Dermis blood vessel endothelial cell (primary cell): ENCODE data around the gene MANEAL. TPM values are rescaled to one million over a fixed set of nuclear protein-coding genes. Genes with fewer than 3 reads are reported as not detected.
"Not testable (repeated sequence)": the region's sequence is repeated elsewhere in the genome, so short reads cannot be mapped to it uniquely, and the experiment has no call there.

Experiments
- DNase-seq: peaks from one replicate; pipeline ENCODE4 v3.0.0; 2010
- total RNA-seq: library from RNA; depleted of rRNA; stranded (reverse); fragments of >200 nt; gene quantifications from 2 replicates; pipeline ENCODE4 v1.2.3, GENCODE V29; 2014

The MANEAL gene
- total RNA-seq: 1.0 TPM in 2 replicates

GRCh38 chr1:37793773-37794371, at the start of gene MANEAL:
Gene MANEAL (plus strand): TSS chr1:37793847. CDS start chr1:37794183, 336 bp downstream.
- peak; percentile 63 for DNase-seq

- no peak for DNase-seq
Measured at GRCh38 chr1:37746806-37747205, 46.8 kb upstream of the MANEAL start.

GRCh38 chr1:37748565-37748964, 45.1 kb upstream of the MANEAL start:
- DNase-seq: no peak

GRCh38 chr1:37752213-37752582, 41.4 kb upstream of the MANEAL start:
- no peak for DNase-seq

GRCh38 chr1:37752583-37753471, 40.8 kb upstream of the MANEAL start:
- peak; percentile 36 for DNase-seq

GRCh38 chr1:37753473-37754321, 40.0 kb upstream of the MANEAL start:
- no peak for DNase-seq

- no peak for DNase-seq
Measured at GRCh38 chr1:37755290-37755689, 38.4 kb upstream of the MANEAL start.

GRCh38 chr1:37755951-37756560, 37.6 kb upstream of the MANEAL start:
- DNase-seq: no peak

GRCh38 chr1:37759451-37759850, 34.2 kb upstream of the MANEAL start:
- no peak for DNase-seq

GRCh38 chr1:37761416-37762095, 32.1 kb upstream of the MANEAL start:
- no peak for DNase-seq

GRCh38 chr1:37762516-37762915, 31.1 kb upstream of the MANEAL start:
- no peak for DNase-seq

- DNase-seq: no peak
Measured at GRCh38 chr1:37763791-37764413, 29.7 kb upstream of the MANEAL start.

GRCh38 chr1:37764414-37764825, 29.2 kb upstream of the MANEAL start:
- peak; percentile 65 for DNase-seq

GRCh38 chr1:37764888-37765441, 28.7 kb upstream of the MANEAL start, which contains the start of gene EPHA10:
Gene EPHA10 (minus strand): TSS chr1:37765120. CDS start chr1:37765066, 54 bp downstream.
- DNase-seq: no peak

- DNase-seq: no peak
Measured at GRCh38 chr1:37765916-37766664, 27.6 kb upstream of the MANEAL start.

- no peak for DNase-seq
Measured at GRCh38 chr1:37767488-37767887, 26.2 kb upstream of the MANEAL start.

- DNase-seq: not testable (repeated sequence)
Measured at GRCh38 chr1:37771440-37771839, 22.2 kb upstream of the MANEAL start.

GRCh38 chr1:37776946-37777516, 16.6 kb upstream of the MANEAL start:
- DNase-seq: no peak

GRCh38 chr1:37778654-37779053, 15.0 kb upstream of the MANEAL start:
- no peak for DNase-seq

- DNase-seq: no peak
Measured at GRCh38 chr1:37782491-37782890, 11.2 kb upstream of the MANEAL start.
